HepG2 (cell line): Measurements from ENCODE around the gene NHSL1. TPM values are rescaled to one million over a fixed set of nuclear protein-coding genes. Genes with fewer than 3 reads are reported as not detected.

Experiments
- FOXA1 ChIP-seq, 2 experiments: fragments of 450-650 bp in 1 of 2; sonication (generic) in 1 of 2; formaldehyde crosslinking in 1 of 2; IDR thresholded peaks; 2 replicates each; pipeline versions ENCODE4 v1.4.0 to v1.6.1; 2016 to 2020; ENCODE audit warnings: missing genetic modification reagents in 1 of 2
- FOXA3 ChIP-seq: IDR thresholded peaks from 2 replicates; pipeline ENCODE4 v1.6.1; 2016; ENCODE audit warnings: missing genetic modification reagents, missing compliant biosample characterization
- HNRNPUL1 ChIP-seq: fragments of 200-400 bp; formaldehyde crosslinking; IDR thresholded peaks from 2 replicates; pipeline ENCODE4 v1.6.1; 2017; ENCODE audit warnings: low read depth, mild to moderate bottlenecking, low read length, moderate library complexity
- TEAD3 ChIP-seq: optimal IDR thresholded peaks from 2 replicates; pipeline ENCODE3; 2016; ENCODE audit warnings: borderline replicate concordance
- ZBTB38 ChIP-seq: sonication (generic); formaldehyde crosslinking; IDR thresholded peaks from 2 replicates; pipeline ENCODE4 v1.5.1; 2020; ENCODE audit warnings: mild to moderate bottlenecking, missing genetic modification reagents
- ZFX ChIP-seq: sonication (generic); formaldehyde crosslinking; IDR thresholded peaks from 2 replicates; pipeline ENCODE4 v1.4.0; 2020; ENCODE audit warnings: mild to moderate bottlenecking, low read depth, missing genetic modification reagents, moderate library complexity
- ZFYVE20 ChIP-seq: sonication (generic); formaldehyde crosslinking; IDR thresholded peaks from 2 replicates; pipeline ENCODE4 v1.8.0; 2023; ENCODE audit warnings: low read depth, mild to moderate bottlenecking, moderate library complexity, missing genetic modification reagents, borderline replicate concordance
- ZNF234 ChIP-seq: sonication (generic); formaldehyde crosslinking; conservative IDR thresholded peaks from 2 replicates; pipeline ENCODE4 v1.5.1; 2020; ENCODE audit warnings: mild to moderate bottlenecking, missing genetic modification reagents
- ZNF530 ChIP-seq: sonication (generic); formaldehyde crosslinking; IDR thresholded peaks from 2 replicates; pipeline ENCODE4 v1.5.0; 2020; ENCODE audit warnings: low read depth, mild to moderate bottlenecking, missing genetic modification reagents
- polyA plus RNA-seq, 8 experiments: library from polyadenylated mRNA; depleted of rRNA in 3 of 8; stranded (reverse) in 7 of 8; unstranded in 1 of 8; fragments of >200 nt; fragmentation: Illumina TruSeq in 4 of 8; extraction: Trizol in 4 of 8; gene quantifications; 2 replicates each; pipeline versions ENCODE4 v1.2.1 to v1.2.3, GENCODE V29; 2011 to 2016; ENCODE audit warnings: low read depth in 4 of 8, missing spikeins in 1 of 8, mixed read lengths in 1 of 8; ENCODE audit not compliant: insufficient read depth in 1 of 8
- total RNA-seq, 5 experiments: library from RNA; depleted of rRNA; stranded (reverse); fragments of >200 nt; fragmentation: Illumina TruSeq; extraction: Trizol; gene quantifications; 2 replicates each; pipeline ENCODE4 v1.2.3, GENCODE V29; 2016; ENCODE audit warnings: low read depth in 1 of 5
- TF ChIP-seq, protein P1 (sequence below): sonication (generic); formaldehyde crosslinking; IDR thresholded peaks from 2 replicates; pipeline ENCODE4 v1.4.0; 2020; ENCODE audit warnings: missing genetic modification reagents, borderline replicate concordance
- TF ChIP-seq, protein P2 (sequence below): IDR thresholded peaks from 2 replicates; pipeline ENCODE4 v1.4.0; 2020; ENCODE audit warnings: mild to moderate bottlenecking, missing genetic modification reagents
- TF ChIP-seq, protein P3 (sequence below): sonication (generic); formaldehyde crosslinking; IDR thresholded peaks from 2 replicates; pipeline ENCODE4 v1.8.1; 2023; ENCODE audit warnings: mild to moderate bottlenecking, moderate library complexity, missing genetic modification reagents
- TF ChIP-seq, protein P4 (sequence below): sonication (generic); formaldehyde crosslinking; IDR thresholded peaks from 2 replicates; pipeline ENCODE4 v1.5.1; 2020; ENCODE audit warnings: mild to moderate bottlenecking, missing genetic modification reagents, moderate library complexity

NHSL1 gene
- total and polyA plus RNA-seq, 2 of the 13 experiments (the other 11 are each of a cell fraction or from before 2014, with no cell fraction given): 24.9 to 53.6 TPM

DNA sequence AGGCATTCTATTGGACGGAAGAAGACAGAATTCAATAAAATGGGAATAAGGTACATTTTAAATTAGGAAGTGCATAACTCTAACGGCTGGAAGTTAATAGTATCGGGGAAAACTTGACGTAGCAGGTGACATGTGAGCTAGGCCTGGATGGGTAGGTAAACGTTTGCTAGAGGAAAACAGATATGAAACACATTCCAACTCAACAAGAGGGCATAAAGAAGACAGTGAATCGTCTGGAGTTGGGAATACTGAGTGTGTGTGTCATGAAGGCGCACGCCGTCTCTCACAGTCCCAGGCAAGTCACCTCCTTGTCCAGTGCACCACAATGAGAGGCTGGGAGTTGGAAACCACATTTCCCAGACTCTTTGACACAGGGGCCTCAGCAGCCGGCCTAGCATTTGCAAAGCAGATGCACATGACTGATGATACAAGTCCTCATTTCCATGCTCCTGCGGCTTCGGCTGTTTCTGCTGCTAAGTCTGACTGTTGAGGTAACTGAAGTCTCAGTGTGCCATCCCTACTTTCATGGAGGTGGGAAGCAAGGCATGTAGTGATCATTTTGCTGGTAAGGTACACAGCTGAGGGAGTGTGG is 16.5 kb upstream of the NHSL1 start (continued):
- TF ChIP-seq, protein P1, sequence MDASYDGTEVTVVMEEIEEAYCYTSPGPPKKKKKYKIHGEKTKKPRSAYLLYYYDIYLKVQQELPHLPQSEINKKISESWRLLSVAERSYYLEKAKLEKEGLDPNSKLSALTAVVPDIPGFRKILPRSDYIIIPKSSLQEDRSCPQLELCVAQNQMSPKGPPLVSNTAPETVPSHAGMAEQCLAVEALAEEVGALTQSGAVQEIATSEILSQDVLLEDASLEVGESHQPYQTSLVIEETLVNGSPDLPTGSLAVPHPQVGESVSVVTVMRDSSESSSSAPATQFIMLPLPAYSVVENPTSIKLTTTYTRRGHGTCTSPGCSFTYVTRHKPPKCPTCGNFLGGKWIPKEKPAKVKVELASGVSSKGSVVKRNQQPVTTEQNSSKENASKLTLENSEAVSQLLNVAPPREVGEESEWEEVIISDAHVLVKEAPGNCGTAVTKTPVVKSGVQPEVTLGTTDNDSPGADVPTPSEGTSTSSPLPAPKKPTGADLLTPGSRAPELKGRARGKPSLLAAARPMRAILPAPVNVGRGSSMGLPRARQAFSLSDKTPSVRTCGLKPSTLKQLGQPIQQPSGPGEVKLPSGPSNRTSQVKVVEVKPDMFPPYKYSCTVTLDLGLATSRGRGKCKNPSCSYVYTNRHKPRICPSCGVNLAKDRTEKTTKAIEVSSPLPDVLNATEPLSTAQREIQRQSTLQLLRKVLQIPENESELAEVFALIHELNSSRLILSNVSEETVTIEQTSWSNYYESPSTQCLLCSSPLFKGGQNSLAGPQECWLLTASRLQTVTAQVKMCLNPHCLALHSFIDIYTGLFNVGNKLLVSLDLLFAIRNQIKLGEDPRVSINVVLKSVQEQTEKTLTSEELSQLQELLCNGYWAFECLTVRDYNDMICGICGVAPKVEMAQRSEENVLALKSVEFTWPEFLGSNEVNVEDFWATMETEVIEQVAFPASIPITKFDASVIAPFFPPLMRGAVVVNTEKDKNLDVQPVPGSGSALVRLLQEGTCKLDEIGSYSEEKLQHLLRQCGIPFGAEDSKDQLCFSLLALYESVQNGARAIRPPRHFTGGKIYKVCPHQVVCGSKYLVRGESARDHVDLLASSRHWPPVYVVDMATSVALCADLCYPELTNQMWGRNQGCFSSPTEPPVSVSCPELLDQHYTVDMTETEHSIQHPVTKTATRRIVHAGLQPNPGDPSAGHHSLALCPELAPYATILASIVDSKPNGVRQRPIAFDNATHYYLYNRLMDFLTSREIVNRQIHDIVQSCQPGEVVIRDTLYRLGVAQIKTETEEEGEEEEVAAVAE: no peak
- TF ChIP-seq ZBTB38 (CRISPR knock-in tag) (peak; percentile 70; the same call in 1 of the 2 replicates), ZNF234 (CRISPR knock-in tag) (no peak), FOXA1 (IDR thresholded peaks at IDR 0.05) (no peak), FOXA1 (CRISPR knock-in tag; IDR thresholded peaks at IDR 0.05) (peak; percentile 38; the same call in 1 of the 2 replicates), ZFX (CRISPR knock-in tag) (peak; percentile 49), FOXA3 (peak; percentile 54; the same call in 1 of the 2 replicates), ZNF530 (no peak), TEAD3 (peak; percentile 62), HNRNPUL1 (no peak), ZFYVE20 (CRISPR knock-in tag) (no peak)
- TF ChIP-seq, protein P2, sequence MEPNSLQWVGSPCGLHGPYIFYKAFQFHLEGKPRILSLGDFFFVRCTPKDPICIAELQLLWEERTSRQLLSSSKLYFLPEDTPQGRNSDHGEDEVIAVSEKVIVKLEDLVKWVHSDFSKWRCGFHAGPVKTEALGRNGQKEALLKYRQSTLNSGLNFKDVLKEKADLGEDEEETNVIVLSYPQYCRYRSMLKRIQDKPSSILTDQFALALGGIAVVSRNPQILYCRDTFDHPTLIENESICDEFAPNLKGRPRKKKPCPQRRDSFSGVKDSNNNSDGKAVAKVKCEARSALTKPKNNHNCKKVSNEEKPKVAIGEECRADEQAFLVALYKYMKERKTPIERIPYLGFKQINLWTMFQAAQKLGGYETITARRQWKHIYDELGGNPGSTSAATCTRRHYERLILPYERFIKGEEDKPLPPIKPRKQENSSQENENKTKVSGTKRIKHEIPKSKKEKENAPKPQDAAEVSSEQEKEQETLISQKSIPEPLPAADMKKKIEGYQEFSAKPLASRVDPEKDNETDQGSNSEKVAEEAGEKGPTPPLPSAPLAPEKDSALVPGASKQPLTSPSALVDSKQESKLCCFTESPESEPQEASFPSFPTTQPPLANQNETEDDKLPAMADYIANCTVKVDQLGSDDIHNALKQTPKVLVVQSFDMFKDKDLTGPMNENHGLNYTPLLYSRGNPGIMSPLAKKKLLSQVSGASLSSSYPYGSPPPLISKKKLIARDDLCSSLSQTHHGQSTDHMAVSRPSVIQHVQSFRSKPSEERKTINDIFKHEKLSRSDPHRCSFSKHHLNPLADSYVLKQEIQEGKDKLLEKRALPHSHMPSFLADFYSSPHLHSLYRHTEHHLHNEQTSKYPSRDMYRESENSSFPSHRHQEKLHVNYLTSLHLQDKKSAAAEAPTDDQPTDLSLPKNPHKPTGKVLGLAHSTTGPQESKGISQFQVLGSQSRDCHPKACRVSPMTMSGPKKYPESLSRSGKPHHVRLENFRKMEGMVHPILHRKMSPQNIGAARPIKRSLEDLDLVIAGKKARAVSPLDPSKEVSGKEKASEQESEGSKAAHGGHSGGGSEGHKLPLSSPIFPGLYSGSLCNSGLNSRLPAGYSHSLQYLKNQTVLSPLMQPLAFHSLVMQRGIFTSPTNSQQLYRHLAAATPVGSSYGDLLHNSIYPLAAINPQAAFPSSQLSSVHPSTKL (CRISPR knock-in tag): peak; percentile 57
- TF ChIP-seq, protein P3, sequence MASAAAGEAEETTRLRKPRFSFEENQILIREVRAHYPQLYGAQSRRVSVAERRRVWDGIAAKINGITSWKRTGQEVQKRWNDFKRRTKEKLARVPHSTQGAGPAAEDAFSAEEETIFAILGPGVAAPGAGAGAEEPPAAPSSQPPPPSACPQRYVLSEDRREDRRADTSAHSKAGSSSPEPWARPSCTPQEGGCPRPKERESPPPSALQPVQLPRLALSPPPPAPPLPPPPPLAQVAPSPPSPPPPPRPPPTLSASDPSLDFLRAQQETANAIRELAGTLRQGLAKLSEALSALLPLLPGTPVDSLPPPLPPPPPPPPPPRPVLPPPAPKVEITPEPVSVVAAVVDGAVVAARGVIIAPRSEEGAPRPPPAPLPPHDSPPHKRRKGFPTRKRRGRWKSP (CRISPR knock-in tag): no peak
- TF ChIP-seq, protein P4, sequence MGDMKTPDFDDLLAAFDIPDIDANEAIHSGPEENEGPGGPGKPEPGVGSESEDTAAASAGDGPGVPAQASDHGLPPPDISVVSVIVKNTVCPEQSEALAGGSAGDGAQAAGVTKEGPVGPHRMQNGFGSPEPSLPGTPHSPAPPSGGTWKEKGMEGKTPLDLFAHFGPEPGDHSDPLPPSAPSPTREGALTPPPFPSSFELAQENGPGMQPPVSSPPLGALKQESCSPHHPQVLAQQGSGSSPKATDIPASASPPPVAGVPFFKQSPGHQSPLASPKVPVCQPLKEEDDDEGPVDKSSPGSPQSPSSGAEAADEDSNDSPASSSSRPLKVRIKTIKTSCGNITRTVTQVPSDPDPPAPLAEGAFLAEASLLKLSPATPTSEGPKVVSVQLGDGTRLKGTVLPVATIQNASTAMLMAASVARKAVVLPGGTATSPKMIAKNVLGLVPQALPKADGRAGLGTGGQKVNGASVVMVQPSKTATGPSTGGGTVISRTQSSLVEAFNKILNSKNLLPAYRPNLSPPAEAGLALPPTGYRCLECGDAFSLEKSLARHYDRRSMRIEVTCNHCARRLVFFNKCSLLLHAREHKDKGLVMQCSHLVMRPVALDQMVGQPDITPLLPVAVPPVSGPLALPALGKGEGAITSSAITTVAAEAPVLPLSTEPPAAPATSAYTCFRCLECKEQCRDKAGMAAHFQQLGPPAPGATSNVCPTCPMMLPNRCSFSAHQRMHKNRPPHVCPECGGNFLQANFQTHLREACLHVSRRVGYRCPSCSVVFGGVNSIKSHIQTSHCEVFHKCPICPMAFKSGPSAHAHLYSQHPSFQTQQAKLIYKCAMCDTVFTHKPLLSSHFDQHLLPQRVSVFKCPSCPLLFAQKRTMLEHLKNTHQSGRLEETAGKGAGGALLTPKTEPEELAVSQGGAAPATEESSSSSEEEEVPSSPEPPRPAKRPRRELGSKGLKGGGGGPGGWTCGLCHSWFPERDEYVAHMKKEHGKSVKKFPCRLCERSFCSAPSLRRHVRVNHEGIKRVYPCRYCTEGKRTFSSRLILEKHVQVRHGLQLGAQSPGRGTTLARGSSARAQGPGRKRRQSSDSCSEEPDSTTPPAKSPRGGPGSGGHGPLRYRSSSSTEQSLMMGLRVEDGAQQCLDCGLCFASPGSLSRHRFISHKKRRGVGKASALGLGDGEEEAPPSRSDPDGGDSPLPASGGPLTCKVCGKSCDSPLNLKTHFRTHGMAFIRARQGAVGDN (CRISPR knock-in tag): peak; percentile 34
